Muscle layer of colon (tissue), 2 donors: Measurements from ENCODE around the gene BMPR1A.
"Not testable (repeated sequence)": the region's sequence is repeated elsewhere in the genome, so short reads cannot be mapped to it uniquely, and the experiment has no call there.

Experiments
- H3K27ac ChIP-seq: one replicate; pipeline ENCODE4 v1.7.0; 2013; ENCODE audit warnings: low read depth, mild to moderate bottlenecking, low read length, moderate library complexity
- H3K27me3 ChIP-seq, 2 donors: one replicate each; pipeline ENCODE4 v1.7.0; 2013; ENCODE audit warnings: low read length in 2 of 2, mild to moderate bottlenecking in 2 of 2; ENCODE audit not compliant: insufficient read depth in 2 of 2, control insufficient read depth in 1 of 2
- H3K36me3 ChIP-seq: one replicate; pipeline ENCODE4 v1.7.0; 2013; ENCODE audit warnings: mild to moderate bottlenecking, low read length; ENCODE audit not compliant: insufficient read depth
- H3K4me1 ChIP-seq: one replicate; pipeline ENCODE4 v1.7.0; 2013; ENCODE audit warnings: mild to moderate bottlenecking, low read length; ENCODE audit not compliant: insufficient read depth
- H3K4me3 ChIP-seq, 2 donors: one replicate each; pipeline ENCODE4 v1.7.0; 2013; ENCODE audit warnings: low read length in 2 of 2, low read depth in 1 of 2, mild to moderate bottlenecking in 1 of 2, moderate library complexity in 1 of 2
- H3K9ac ChIP-seq: one replicate; pipeline ENCODE4 v1.7.0; 2013; ENCODE audit warnings: low read length
- H3K9me3 ChIP-seq: one replicate; pipeline ENCODE4 v1.7.0; 2013; ENCODE audit warnings: mild to moderate bottlenecking, low read length
- donor health status: abdominal sarcoma.
- donor health status: Adenocarcinoma of cecum.

Gene BMPR1A

GRCh38 chr10:86904600-86904999 is 148.2 kb downstream of the BMPR1A start:
- Histone ChIP-seq H3K27me3 (no peaks in the 10 kb centered on the region), H3K4me3 (no peak overlapping the region), H3K27ac (no peak overlapping the region), H3K9me3 (no peaks in the 10 kb centered on the region), H3K36me3 (peaks cover 42% of the 10 kb centered on the region), H3K9ac (no peak overlapping the region), H3K4me1 (peaks cover 17% of the 10 kb centered on the region)

GRCh38 chr10:86905429-86905828 is 149.0 kb downstream of the BMPR1A start:
- no peaks in the 10 kb centered on the region for H3K27me3 ChIP-seq
- no peaks in the 10 kb centered on the region for H3K9me3 ChIP-seq
- H3K4me1 ChIP-seq = peaks cover 11% of the 10 kb centered on the region
- no peak overlapping the region for H3K4me3 ChIP-seq
- H3K36me3 ChIP-seq = peaks cover 42% of the 10 kb centered on the region
- H3K27ac ChIP-seq = no peak overlapping the region
- H3K9ac ChIP-seq = no peak overlapping the region

- Histone ChIP-seq H3K4me3 (no peak overlapping the region), H3K27me3 (no peaks in the 10 kb centered on the region), H3K9ac (no peak overlapping the region), H3K27ac (no peak overlapping the region), H3K9me3 (no peaks in the 10 kb centered on the region), H3K36me3 (peaks cover 44% of the 10 kb centered on the region), H3K4me1 (no peaks in the 10 kb centered on the region)
Observed at GRCh38 chr10:86914734-86915133, 158.3 kb downstream of the BMPR1A start.

- Histone ChIP-seq H3K27ac (no peak overlapping the region), H3K36me3 (peaks cover 60% of the 10 kb centered on the region), H3K4me1 (peaks cover 4% of the 10 kb centered on the region), H3K4me3 (no peak overlapping the region), H3K9ac (no peak overlapping the region), H3K9me3 (no peaks in the 10 kb centered on the region), H3K27me3 (no peaks in the 10 kb centered on the region)
Observed at GRCh38 chr10:86918022-86918471, 161.6 kb downstream of the BMPR1A start.

- Histone ChIP-seq H3K9ac (no peak overlapping the region), H3K4me1 (peaks cover 4% of the 10 kb centered on the region), H3K27ac (peak overlapping the region; percentile 12), H3K27me3 (no peaks in the 10 kb centered on the region), H3K9me3 (no peaks in the 10 kb centered on the region), H3K36me3 (peaks cover 34% of the 10 kb centered on the region), H3K4me3 (no peak overlapping the region)
Observed at GRCh38 chr10:86922553-86922961, 166.1 kb downstream of the BMPR1A start.

GRCh38 chr10:86929468-86930380 is 173.3 kb downstream of the BMPR1A start:
- H3K36me3 ChIP-seq = peaks cover 23% of the 10 kb centered on the region
- H3K4me1 ChIP-seq = peaks cover 12% of the 10 kb centered on the region
- H3K27me3 ChIP-seq = no peaks in the 10 kb centered on the region
- H3K9ac ChIP-seq = no peak overlapping the region
- peak overlapping the region; percentile 67 for H3K27ac ChIP-seq
- no peak overlapping the region for H3K4me3 ChIP-seq
- no peaks in the 10 kb centered on the region for H3K9me3 ChIP-seq

- peaks cover 12% of the 10 kb centered on the region for H3K4me1 ChIP-seq
- H3K27ac ChIP-seq = no peak overlapping the region
- no peaks in the 10 kb centered on the region for H3K27me3 ChIP-seq
- no peaks in the 10 kb centered on the region for H3K9me3 ChIP-seq
- no peak overlapping the region for H3K9ac ChIP-seq
- no peak overlapping the region for H3K4me3 ChIP-seq
- peaks cover 23% of the 10 kb centered on the region for H3K36me3 ChIP-seq
Observed at GRCh38 chr10:86931872-86932271, 175.5 kb downstream of the BMPR1A start.

GRCh38 chr10:86932674-86933073 is 176.3 kb downstream of the BMPR1A start:
- peaks cover 12% of the 10 kb centered on the region for H3K4me1 ChIP-seq
- H3K9ac ChIP-seq = no peak overlapping the region
- no peak overlapping the region for H3K27ac ChIP-seq
- H3K9me3 ChIP-seq = no peaks in the 10 kb centered on the region
- H3K36me3 ChIP-seq = peaks cover 23% of the 10 kb centered on the region
- H3K4me3 ChIP-seq = no peak overlapping the region
- H3K27me3 ChIP-seq = no peaks in the 10 kb centered on the region

GRCh38 chr10:86934162-86934711 is 177.8 kb downstream of the BMPR1A start:
- H3K9ac ChIP-seq, H3K27ac ChIP-seq, H3K27me3 ChIP-seq, H3K4me3 ChIP-seq, H3K9me3 ChIP-seq: not testable (repeated sequence)
- Histone ChIP-seq H3K4me1 (peaks cover 11% of the 10 kb centered on the region), H3K36me3 (peaks cover 16% of the 10 kb centered on the region)

- H3K27me3 ChIP-seq = peaks cover 0 to 1% of the 10 kb centered on the region in 2 donors
- H3K9ac ChIP-seq = no peak overlapping the region
- no peaks in the 10 kb centered on the region for H3K9me3 ChIP-seq
- no peak overlapping the region for H3K27ac ChIP-seq
- H3K4me1 ChIP-seq = no peaks in the 10 kb centered on the region
- peaks cover 10% of the 10 kb centered on the region for H3K36me3 ChIP-seq
- H3K4me3 ChIP-seq = no peak overlapping the region
Observed at GRCh38 chr10:86936661-86937501, 180.5 kb downstream of the BMPR1A start.

GRCh38 chr10:86937502-86938154 is 181.2 kb downstream of the BMPR1A start:
- Histone ChIP-seq H3K27me3 (peaks cover 0 to 7% of the 10 kb centered on the region in 2 donors), H3K36me3 (peaks cover 5% of the 10 kb centered on the region), H3K4me1 (no peaks in the 10 kb centered on the region), H3K9ac (no peak overlapping the region), H3K9me3 (no peaks in the 10 kb centered on the region), H3K4me3 (no peak overlapping the region), H3K27ac (no peak overlapping the region)
